NCI-H82 (cell line): ENCODE results near the gene AADAC.
"Not testable (repeated sequence)": the region's sequence is repeated elsewhere in the genome, so short reads cannot be mapped to it uniquely, and the experiment has no call there.

Experiments used
- DNase-seq: peaks from one replicate; lab custom pipeline; 2025; lab: John Stamatoyannopoulos, UW

AADAC gene

DNA sequence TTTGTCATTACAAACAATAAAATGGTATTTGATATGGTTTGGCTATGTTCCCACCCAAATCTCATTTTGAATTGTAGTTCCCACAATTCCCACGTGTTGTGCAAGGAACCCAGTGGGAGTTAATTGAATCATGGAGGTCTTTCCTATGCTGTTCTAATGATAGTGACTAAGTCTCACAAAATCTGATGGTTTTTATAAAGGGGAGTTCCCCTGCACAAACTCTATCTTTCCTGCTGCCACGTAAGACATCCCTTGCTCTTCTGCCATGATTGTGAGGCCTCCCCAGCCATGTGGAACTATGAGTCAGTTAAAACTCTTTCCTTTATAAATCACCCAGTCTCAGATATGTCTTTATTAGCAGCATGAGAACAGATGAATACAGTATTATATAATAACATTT lies 15.4 kb upstream of the AADAC start:
- DNase-seq, result no peak

DNA sequence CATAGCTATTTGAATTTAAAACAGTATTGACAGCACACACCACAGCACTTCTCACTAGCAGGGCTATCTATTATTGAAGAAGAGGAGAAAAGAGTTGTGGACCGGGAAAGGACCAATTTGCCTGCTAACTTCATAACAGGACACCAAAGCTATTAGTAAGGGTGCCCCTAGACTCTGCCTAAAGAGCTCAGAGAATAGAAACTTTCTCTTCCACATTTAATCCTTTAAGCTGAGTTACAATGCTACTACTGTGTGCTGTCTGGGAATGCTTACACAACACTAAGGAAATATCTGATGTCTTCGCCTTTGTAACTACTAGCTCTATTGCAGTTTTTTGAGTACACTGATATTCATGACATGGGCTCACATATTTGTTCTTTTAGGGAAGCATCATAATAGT lies 13.5 kb upstream of the AADAC start:
- peak; percentile 14 for DNase-seq

DNA sequence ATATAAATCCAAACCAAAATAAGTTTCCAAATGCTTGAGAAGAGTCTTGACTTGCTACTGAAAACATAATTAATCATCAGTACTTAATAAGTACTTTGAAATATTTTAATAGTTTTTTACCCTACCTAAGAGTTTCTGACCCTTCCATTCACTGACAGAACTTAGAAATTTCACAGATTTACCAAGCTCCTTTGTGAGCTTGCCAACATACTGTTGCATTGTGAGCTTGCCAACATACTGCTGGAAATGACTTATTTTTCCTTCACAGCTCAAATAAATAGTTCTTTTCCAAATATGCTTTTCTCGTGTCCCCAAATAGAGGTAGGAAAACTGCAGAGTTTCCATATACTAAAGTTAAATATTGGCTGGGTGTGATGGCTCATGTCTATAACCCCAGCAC lies 9.6 kb upstream of the AADAC start:
- DNase-seq, result no peak

DNA sequence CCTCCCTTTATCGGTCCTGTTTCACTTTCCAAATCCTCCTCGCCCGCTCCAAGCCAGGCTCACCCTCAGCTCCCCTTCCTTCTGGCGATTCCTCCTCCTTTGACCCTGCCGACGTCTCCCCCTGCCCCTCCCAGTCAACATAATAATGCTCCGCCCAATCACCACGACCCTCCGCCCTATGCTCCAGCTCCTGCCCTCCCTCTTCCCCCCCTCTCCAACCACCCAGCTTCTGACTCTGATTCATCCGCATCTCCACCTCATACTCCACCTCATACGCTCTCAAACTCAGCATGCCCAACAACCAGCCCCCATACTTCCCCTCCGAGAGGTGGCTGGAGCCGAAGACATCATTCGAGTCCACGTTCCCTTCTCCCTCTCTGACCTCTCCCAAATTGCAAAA lies 7.1 kb upstream of the AADAC start:
- DNase-seq, result no peak

DNA sequence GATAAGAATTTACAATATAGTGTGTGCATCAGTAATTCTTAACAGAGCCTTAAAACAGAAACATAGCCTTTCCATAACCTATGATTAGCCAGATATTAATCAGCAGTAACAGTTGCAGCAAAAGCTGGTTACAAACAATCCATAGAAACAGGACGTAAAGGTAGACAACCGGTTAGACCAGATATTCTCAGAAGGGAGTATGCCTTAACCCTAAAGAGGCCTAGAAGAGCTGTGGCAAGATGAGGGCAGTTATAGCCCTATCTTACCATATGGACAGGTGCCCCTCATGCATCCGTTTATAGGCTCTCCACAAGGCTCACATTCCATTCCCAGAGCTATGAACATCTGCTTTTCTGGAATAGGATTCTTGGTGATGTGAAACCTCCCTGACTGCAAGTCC lies 5.0 kb upstream of the AADAC start:
- DNase-seq, result not testable (repeated sequence)

DNA sequence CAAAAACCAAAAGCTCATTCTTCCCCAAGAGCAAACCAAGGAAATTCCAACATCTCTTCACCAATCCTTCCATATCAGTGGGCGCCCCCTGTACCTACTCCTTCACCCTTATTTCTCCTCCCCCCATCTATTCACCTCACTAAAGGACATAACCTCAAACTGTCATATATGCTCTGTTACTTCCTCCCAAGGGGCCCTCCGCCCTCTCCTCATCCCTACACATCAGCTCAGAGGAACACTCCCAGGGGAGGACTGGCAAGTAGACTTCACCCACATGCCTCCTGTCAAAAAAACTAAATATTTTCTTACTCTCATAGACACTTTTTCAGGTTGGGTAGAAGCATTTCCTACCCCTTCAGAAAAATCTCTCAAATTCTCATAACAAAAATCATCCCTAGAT lies 2.4 kb upstream of the AADAC start:
- no peak for DNase-seq

DNA sequence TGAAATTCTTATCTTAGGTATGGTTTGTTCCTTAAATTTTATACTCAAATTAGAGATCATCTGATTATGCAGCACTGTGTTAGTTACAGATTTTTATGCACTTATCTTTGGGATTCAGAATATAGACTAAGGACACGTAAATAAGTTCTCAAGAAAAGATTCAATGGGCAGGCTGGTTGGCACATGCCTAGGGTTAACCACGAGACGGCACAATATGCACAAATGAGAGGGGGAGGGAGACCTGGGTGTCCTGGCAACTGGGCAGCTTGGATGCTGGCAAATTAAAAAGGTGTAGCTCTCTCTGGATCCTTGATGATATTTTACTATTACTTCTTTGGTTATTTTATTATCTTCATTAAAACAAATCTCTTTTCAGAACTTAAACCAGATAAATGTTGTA lies 672 bp downstream of the AADAC start:
- no peak for DNase-seq

DNA sequence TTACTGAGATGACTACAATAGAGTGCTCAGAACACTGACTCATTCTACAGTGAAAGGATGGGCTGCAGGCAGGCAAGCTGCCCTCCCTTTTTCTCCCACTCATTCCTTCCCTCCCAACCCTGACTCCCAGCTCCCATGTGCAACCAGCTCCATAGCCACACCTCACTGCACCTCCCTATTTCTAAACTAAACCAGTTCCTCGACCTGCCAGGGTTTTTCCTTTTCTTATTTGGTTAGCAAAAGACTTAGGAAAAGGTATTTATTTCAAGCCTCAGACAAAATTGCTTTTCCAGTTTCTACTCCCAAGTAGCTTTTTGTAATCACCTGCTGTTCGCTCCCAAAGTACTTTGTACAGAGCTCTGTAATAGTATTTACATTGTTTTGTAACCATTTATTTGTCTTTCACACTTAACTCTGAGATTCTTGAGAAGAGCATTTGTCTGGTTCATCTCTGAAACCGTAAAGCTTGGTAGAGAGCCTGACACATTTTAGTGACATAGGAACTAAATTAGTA lies 2.2 kb downstream of the AADAC start:
- DNase-seq, result no peak

DNA sequence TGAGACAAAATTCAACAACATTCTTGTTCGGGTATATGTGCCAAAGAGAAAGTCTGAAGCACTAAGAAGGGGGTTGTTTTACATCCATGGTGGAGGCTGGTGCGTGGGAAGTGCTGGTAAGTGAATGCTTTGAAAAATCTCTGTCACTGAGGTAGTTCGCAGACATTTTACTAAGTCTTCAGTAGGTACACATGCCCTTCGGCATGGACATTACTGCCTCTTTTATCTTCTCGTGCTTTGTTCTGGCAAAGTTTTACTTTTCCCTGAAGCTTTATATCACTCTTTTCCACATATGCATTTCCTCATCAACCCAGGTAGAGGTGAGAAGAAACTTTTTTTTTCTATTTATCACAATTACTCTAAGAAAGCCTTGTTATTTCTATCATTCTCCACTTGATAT lies 3.6 kb downstream of the AADAC start:
- DNase-seq, result no peak

DNA sequence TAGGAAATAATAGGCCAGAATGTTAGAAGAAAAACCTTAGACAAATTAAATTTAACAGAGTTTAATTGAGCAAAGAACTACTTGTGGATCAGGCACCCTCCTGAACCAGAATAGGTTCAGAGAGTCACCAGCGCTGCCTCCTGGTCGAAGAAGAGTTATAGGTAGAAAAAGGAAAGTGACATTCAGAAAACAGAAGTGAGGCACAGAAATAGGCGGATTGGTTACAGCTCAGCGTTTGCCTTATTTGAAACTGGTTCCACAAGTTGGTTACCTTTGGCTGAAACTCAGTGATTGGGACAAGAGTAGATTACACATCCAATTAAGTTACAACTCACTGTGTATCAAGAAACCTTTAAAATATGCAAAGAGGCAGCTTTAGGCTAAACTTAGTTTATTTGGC lies 4.4 kb downstream of the AADAC start:
- no peak for DNase-seq

DNA sequence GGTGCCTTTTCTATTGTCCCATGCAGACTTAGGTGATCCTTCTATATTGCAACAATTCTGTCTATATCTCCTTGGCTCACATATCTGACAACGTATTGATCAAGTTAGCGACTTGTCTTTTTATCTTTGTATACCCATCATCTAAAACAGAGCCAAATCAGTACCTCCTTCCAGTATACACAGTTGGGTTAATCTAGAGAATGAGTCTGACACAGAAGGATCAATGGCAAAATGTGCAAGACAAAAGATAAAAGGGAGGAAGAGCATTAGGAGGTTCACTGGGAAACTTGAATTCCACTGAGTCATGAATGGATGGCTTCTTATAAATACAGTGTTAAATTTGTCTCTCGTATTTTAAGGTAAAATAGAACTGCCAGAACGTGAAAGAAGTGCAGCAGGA lies 6.0 kb downstream of the AADAC start:
- DNase-seq, result no peak

DNA sequence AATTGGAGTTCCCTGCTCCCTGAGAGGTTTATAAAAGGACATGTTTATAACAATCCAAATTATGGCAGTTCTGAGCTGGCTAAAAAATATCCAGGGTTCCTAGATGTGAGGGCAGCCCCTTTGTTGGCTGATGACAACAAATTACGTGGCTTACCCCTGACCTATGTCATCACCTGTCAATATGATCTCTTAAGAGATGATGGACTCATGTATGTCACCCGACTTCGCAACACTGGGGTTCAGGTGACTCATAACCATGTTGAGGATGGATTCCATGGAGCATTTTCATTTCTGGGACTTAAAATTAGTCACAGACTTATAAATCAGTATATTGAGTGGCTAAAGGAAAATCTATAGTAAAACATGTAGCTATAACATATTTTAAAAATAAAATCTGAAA lies 13.9 kb downstream of the AADAC start:
- DNase-seq, result no peak

DNA sequence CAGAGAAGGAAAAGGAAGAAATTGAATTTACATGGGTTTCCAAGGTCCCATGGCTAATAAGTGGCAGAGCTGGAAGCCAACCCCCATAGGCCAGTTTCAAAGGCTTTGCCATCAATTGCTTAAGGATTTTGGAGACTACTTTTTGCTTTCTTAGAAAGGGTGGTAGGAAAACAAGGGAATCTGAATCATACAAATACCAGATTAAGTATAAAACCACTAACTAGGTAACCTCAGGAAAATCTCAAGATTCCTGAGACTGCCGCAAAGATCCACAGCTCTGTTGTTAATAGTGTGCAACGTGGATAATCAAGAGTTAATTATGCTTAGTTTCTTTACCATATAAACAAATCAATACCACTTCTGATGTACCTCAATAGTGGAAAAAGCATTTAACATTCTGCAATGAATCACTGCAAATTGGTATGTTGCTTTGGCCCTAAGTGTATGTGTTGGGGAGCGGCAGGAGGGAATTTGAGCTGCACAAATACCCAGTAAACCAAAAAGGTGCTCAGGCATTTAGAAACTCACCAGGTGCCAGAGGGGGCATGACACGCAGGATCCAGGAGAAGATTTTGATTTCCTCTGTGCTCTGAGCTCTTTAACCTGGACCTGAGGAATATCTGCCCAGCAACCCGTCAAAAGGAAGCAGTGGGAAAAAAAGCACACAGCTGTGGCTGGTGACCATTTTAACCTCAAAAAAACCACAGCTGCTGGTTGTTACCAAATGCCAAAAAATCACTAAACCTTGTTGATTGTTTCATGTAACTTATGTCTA lies 22.0 kb downstream of the AADAC start:
- DNase-seq, result no peak

DNA sequence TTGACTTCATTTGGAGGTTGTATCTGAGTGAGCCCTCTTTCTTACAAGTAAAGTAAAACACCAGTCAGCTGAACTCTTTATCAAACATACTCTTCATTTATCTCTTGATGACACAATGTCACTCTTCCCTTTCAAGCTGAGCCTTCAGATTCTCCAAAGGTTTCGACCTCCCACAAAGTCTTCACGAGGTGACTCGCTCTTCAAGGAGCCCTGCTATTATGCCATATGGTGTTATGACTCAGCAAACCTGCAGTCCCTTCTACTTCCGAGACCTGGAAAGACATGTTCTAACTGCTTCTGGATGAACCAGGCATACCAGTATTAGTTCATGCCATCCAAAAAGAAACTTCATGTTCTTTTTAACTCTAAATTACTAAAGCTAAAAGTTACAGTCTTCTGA lies 23.1 kb downstream of the AADAC start:
- peak; percentile 83 for DNase-seq

DNA sequence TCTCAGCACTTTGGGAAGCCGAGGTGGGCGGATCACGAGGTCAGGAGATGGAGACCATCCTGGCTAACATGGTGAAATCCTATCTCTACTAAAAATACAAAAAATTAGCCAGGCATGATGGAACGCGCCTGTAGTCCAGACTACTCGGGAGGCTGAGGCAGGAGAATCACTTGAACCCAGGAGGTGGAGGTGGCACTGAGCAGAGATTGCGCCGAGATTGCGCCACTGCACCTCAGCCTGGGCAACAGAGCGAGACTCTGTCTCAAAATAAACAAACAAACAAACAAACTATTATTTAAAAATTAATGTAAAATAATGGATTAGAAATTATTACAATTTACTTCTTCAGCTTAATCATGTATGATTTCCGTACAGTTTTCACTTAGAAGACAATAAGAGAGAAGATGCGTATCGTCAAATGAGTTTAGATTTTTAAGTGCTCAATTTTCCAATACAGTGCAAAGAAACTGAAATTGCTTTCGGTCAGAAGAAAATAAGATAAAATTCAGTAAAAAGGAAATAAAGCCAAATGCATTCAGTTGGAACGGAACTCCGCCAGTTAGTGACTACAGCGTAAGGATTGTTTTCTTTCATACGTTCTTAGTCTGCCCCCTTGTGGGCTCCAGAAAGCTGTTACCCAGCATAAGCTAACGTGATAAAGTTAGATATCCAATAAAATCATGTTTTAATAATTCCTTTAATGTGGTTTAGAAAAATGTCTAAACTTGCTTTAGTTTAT lies 24.8 kb downstream of the AADAC start:
- DNase-seq, result peak; percentile 77

DNA sequence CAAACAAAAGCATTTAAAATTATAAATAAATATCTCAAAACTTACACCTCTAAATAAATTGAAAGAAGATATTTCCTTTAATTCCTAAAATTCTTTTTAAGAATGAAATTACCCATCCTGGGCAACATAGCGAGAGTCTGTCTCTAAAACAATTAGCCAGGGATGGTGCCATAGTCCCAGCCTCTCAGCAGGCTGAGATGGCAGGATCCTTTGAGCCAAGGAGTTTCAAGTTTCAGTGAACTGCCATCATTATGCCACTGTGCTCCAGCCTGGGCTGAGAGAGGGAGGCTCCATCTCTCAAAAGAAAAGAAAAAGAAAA lies 25.4 kb downstream of the AADAC start:
- DNase-seq, result no peak

DNA sequence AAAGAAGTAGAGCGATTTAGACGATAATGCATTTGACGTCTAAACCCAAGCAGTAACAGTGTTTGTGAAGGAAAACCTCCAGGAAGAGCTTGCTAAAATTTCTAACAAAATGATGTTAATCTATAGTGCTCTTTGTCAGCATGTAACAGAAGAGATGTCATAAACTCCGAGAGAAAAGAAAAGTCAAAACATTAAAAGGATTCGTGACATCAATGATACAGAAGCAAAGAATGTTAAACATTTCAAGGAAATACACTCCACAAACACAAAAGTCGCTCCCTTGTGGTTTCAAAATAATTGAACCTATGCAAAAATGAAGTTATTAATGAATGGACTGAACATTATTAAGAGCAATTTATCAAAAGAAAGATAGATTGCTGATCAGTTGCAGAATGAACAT lies 27.9 kb downstream of the AADAC start:
- no peak for DNase-seq

DNA sequence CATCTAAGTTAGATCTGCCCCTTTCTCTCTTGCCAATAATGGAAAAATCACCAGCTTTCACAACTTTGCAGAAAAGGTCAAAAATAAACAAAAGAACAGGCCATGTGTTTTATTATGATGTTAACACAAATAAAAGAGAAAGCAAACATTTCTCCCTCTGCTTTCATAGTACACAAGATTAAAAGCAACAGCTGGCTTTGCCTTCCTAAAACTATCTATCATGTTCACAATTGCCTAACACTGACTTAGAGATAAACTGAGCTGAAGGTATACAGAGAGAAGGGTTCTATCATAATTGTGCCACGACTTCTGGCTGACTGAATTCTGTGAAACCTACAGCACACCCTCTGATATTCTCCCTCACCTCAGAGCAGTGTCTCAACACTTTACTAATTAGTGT lies 29.4 kb downstream of the AADAC start:
- peak; percentile 47 for DNase-seq

DNA sequence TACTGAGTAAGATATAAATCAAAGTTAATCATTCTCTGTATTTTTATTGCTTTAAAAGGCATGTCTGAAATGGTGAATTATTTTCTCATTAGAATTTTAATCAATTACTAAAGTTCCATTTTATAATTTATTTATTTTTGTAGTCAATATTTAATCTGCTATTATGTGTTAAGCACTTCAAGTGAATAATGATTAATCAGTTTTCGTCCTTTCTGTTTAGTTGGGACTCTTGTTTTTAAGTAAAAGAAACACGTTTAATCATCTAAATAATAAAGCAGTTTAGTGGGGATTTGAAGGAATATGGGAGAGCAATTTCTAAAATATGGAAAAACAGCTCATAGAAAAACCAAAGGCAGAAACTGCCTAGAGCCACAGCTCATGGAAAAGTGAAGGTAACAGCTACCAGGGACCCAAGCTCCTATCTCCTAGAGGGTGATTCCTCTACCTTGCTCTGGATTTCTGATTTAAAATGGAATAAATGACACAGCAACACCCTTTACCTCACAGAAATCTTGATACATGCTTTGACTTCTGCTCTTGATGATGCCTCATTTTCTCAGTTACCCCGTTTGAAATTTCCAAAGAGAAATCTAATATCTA lies 31.5 kb downstream of the AADAC start:
- no peak for DNase-seq

DNA sequence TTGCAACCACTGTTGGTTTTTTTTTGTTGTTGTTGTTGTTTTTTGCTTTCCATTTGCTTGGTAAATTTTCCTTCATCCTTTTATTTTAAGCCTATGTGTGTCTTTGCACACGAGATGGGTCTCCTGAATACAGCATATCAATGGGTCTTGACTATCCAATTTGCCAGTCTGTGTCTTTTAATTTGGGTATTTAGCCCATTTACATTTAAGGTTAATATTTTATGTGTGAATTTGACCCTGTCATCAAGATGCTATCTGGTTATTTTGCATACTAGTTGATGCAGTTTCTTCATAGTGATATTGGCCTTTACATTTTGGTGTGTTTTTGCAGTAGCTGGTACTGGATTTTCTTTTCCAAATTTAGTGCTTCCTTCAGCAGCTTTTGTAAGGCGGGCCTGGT lies 36.1 kb downstream of the AADAC start:
- not testable (repeated sequence) for DNase-seq

DNA sequence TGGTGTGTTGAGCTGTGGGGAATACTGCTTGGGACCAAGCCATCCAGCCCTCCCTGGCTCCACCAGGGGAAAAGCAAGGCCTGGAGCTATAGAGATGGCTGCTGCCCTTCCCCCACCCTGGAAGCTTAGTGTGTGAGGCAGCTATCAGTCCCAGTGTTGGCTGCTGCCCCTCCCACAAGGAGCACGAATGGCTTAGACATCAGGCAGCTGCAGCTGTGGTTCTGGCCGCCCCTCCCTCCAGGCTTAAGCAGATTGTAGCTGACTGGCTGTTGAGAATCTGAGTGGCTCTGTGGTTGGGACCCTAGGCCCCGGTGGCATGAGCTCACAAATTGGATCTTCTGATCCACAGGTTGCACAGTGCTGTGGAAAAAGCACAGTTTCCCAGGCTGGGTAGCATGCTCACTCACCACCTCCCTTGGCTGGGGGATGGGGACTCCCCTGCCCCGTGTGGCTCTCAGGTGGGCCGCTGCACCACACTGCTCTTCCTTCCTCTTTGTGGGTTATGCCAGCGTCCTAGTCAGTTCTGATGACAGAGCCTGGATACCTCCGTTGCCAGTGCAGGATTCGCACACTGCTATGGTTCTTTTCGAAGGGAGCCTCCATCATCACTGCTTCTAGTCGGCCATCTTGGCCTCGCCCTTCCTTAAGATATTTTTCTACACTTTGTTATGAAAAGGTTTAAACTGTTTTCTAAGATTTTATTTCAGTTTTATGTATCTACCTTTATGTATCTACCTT lies 38.3 kb downstream of the AADAC start:
- DNase-seq, result peak; percentile 86

DNA sequence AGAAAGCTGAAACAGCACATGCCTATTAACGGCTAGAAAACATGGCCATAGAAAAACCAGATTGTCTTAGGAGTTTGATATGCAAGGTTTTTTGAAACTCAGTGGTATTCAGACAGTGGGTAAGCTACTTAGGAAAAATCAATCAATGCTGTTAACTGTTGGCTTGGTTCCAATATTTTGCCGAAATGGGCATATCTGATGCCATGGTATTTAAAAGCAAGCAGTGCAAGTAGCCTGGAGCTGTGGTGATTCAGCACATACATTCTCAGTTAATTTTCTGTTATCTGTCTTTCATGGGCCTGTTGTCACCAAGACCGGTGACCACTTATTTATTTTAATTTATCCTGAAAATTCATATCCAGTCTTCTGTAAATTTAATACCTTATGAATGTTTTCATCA lies 42.2 kb downstream of the AADAC start:
- peak; percentile 71 for DNase-seq

DNA sequence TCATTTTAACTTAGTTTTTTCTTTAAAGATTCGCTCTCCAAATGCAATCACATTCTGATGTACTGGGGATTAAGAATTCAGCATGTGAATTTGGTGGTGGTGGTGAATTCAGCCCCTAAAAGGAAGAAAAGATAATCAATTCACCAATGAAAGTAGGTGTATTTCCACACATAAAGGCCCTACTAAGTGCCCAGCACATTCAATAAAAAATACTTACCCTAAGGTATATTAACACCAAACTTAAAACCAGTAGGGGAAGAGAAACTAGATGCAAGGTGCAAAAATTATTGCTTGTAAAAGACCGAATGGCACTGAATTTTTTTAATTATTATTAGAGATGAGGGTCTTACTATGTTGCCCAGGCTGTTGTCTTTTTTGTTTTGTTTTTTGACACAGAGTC lies 42.7 kb downstream of the AADAC start:
- no peak for DNase-seq
